H1 (cell line): ENCODE measurements around the gene FAM98C. TPM values are rescaled to one million over a fixed set of nuclear protein-coding genes. Genes with fewer than 3 reads are reported as not detected.

Source experiments
- CTCF ChIA-PET: fragments of 300-600 bp; sonication (Branson Sonifier 250); formaldehyde crosslinking; loops from one replicate; lab custom pipeline; 2021; ENCODE audit not compliant: partially characterized antibody; lab: Charles Lee
- POLR2A ChIA-PET: fragments of 300-600 bp; sonication (Branson Sonifier 250); formaldehyde crosslinking; loops from one replicate; lab custom pipeline; 2021; ENCODE audit warnings: inconsistent platforms; ENCODE audit not compliant: partially characterized antibody; lab: Charles Lee
- DNase-seq, 2 experiments: peaks; one replicate each; pipeline versions ENCODE4 v3.0.0 to v3.0.0-alpha.2; 2010 to 2022; ENCODE audit warnings: low spot score in 2 of 2, low read depth in 1 of 2, mixed read lengths in 1 of 2
- FAIRE-seq: peaks from 2 replicates; lab custom pipeline; 2011; peaks lifted over from hg19 to GRCh38; lab: Jason Lieb, UNC
- H2AFZ ChIP-seq: 2 replicates; pipeline ENCODE4 v1.8.1; 2012; ENCODE audit warnings: low read length, inconsistent platforms
- H2AK5ac ChIP-seq: 2 replicates; pipeline ENCODE4 v1.6.1; 2013; ENCODE audit warnings: low read depth, low read length
- H2BK120ac ChIP-seq: replicated peaks from 2 replicates; pipeline ENCODE3; 2013; ENCODE audit warnings: low read depth, low read length, inconsistent platforms
- H2BK12ac ChIP-seq: 2 replicates; pipeline ENCODE4 v1.6.1; 2013; ENCODE audit warnings: low read depth, low read length
- H2BK15ac ChIP-seq: 2 replicates; pipeline ENCODE4 v1.6.1; 2013; ENCODE audit warnings: low read length
- H2BK20ac ChIP-seq: 2 replicates; pipeline ENCODE4 v1.6.1; 2013; ENCODE audit warnings: low read length
- H2BK5ac ChIP-seq: 2 replicates; pipeline ENCODE4 v1.6.1; 2013; ENCODE audit warnings: low read depth, low read length
- H3K14ac ChIP-seq: 2 replicates; pipeline ENCODE4 v1.6.1; 2013; ENCODE audit warnings: inconsistent platforms; ENCODE audit not compliant: insufficient read length
- H3K18ac ChIP-seq: 2 replicates; pipeline ENCODE4 v1.6.1; 2013; ENCODE audit warnings: low read length; ENCODE audit errors: extremely low read depth
- H3K23ac ChIP-seq: 2 replicates; pipeline ENCODE4 v1.6.1; 2013; ENCODE audit warnings: inconsistent platforms; ENCODE audit not compliant: insufficient read length
- H3K23me2 ChIP-seq: 2 replicates; pipeline ENCODE4 v1.6.1; 2013; ENCODE audit warnings: low read depth, low read length
- H3K27ac ChIP-seq: 2 replicates; pipeline ENCODE4 v1.6.1; 2011; ENCODE audit warnings: low read depth, low read length, inconsistent platforms
- H3K27me3 ChIP-seq, 4 experiments: replicated peaks in 1 of 4; 1 replicate in 1 of 4; 2 replicates in 3 of 4; pipeline versions ENCODE4 v1.6.1 to v1.8.1; 2011 to 2013; ENCODE audit warnings: low read length in 3 of 4, mild to moderate bottlenecking in 3 of 4, inconsistent platforms in 2 of 4, mixed read lengths in 2 of 4, moderate library complexity in 1 of 4; ENCODE audit not compliant: control insufficient read depth in 3 of 4, insufficient read depth in 3 of 4; ENCODE audit errors: extremely low read depth in 1 of 4
- H3K36me3 ChIP-seq, 4 experiments: 2 replicates each; pipeline versions ENCODE4 v1.6.1 to v1.8.1; 2011 to 2013; ENCODE audit warnings: mild to moderate bottlenecking in 4 of 4, low read length in 3 of 4, moderate library complexity in 2 of 4, control low read depth in 1 of 4, inconsistent platforms in 1 of 4; ENCODE audit not compliant: insufficient read depth in 4 of 4, control insufficient read depth in 2 of 4
- H3K4ac ChIP-seq: replicated peaks from 2 replicates; pipeline ENCODE3; 2013; ENCODE audit warnings: low read length, low read depth, mixed read lengths, inconsistent platforms; ENCODE audit not compliant: insufficient read length
- H3K4me1 ChIP-seq, 4 experiments: replicated peaks in 1 of 4; 1 replicate in 1 of 4; 2 replicates in 3 of 4; pipeline versions ENCODE4 v1.6.1 to v1.8.1; 2011 to 2013; ENCODE audit warnings: low read length in 3 of 4, inconsistent platforms in 2 of 4, mixed read lengths in 1 of 4; ENCODE audit not compliant: insufficient read depth in 4 of 4, control insufficient read depth in 3 of 4
- H3K4me2 ChIP-seq, 2 experiments: 2 replicates each; pipeline versions ENCODE4 v1.6.1 to v1.8.1; 2011 to 2013; ENCODE audit warnings: low read depth in 2 of 2, low read length in 2 of 2, control low read depth in 1 of 2, inconsistent platforms in 1 of 2, mild to moderate bottlenecking in 1 of 2; ENCODE audit not compliant: insufficient read depth in 1 of 2
- H3K4me3 ChIP-seq, 4 experiments: fragments of 200-600, 300-600 bp in 1 of 4; sonication (generic), shearing (Covaris generic), sonication (Bioruptor Twin) in 1 of 4; 2 replicates each; pipeline versions ENCODE4 v1.5.1 to v1.8.1; 2011 to 2016; ENCODE audit warnings: low read length in 4 of 4, low read depth in 3 of 4, control low read depth in 2 of 4, inconsistent platforms in 2 of 4, mild to moderate bottlenecking in 2 of 4, mixed read lengths in 1 of 4, moderate library complexity in 1 of 4; ENCODE audit not compliant: insufficient read depth in 2 of 4; ENCODE audit errors: extremely low read depth in 1 of 4
- H3K56ac ChIP-seq: replicated peaks from 2 replicates; pipeline ENCODE3; 2013; ENCODE audit warnings: low read depth, mild to moderate bottlenecking, mixed read lengths, low read length, inconsistent platforms; ENCODE audit not compliant: insufficient read length
- H3K79me1 ChIP-seq: 2 replicates; pipeline ENCODE4 v1.6.1; 2013; ENCODE audit warnings: low read depth, low read length, control low read depth
- H3K79me2 ChIP-seq, 2 experiments: 2 replicates each; pipeline versions ENCODE4 v1.6.1 to v1.8.1; 2012 to 2013; ENCODE audit warnings: low read length in 2 of 2, mild to moderate bottlenecking in 2 of 2, inconsistent platforms in 1 of 2; ENCODE audit not compliant: insufficient read depth in 2 of 2, control insufficient read depth in 1 of 2
- H3K9ac ChIP-seq, 4 experiments: replicated peaks in 1 of 4; 1 replicate in 1 of 4; 2 replicates in 3 of 4; pipeline versions ENCODE4 v1.6.1 to v1.8.1; 2011 to 2013; ENCODE audit warnings: low read depth in 3 of 4, low read length in 3 of 4, control low read depth in 2 of 4, mild to moderate bottlenecking in 2 of 4, moderate library complexity in 2 of 4, inconsistent platforms in 1 of 4; ENCODE audit errors: extremely low read depth in 1 of 4
- H3K9me3 ChIP-seq, 2 experiments: 2 replicates each; pipeline versions ENCODE4 v1.6.1 to v1.8.1; 2012 to 2013; ENCODE audit warnings: mild to moderate bottlenecking in 2 of 2, moderate library complexity in 2 of 2, control low read depth in 1 of 2, inconsistent platforms in 1 of 2, low read depth in 1 of 2, low read length in 1 of 2, mixed read lengths in 1 of 2; ENCODE audit not compliant: insufficient read depth in 2 of 2
- H4K20me1 ChIP-seq, 2 experiments: replicated peaks in 1 of 2; 2 replicates each; pipeline versions ENCODE3 to v1.8.1; 2011 to 2013; ENCODE audit warnings: inconsistent platforms in 2 of 2, low read length in 2 of 2, mild to moderate bottlenecking in 1 of 2; ENCODE audit not compliant: insufficient read depth in 2 of 2, control insufficient read depth in 1 of 2
- H4K5ac ChIP-seq: 2 replicates; pipeline ENCODE4 v1.6.1; 2013; ENCODE audit warnings: low read length, low read depth, mixed read lengths, inconsistent platforms; ENCODE audit not compliant: insufficient read length
- H4K8ac ChIP-seq: 2 replicates; pipeline ENCODE4 v1.8.0; 2013; ENCODE audit warnings: mild to moderate bottlenecking, moderate library complexity, low read length, inconsistent platforms; ENCODE audit not compliant: insufficient read depth; ENCODE audit errors: extremely low read depth
- H4K91ac ChIP-seq: replicated peaks from 2 replicates; pipeline ENCODE3; 2013; ENCODE audit warnings: low read length, mixed read lengths, inconsistent platforms; ENCODE audit not compliant: insufficient read length
- KDM4A ChIP-seq: IDR thresholded peaks from one replicate; pipeline ENCODE4 v1.7.1; 2012; ENCODE audit warnings: low read depth, mild to moderate bottlenecking, moderate library complexity, low read length, inconsistent platforms; ENCODE audit not compliant: severe bottlenecking
- RFX5 ChIP-seq: IDR thresholded peaks from 2 replicates; pipeline ENCODE4 v1.6.1; 2011; ENCODE audit warnings: low read depth, low read length, improper control_type of control experiment, borderline replicate concordance
- TAF7 ChIP-seq: optimal IDR thresholded peaks from 2 replicates; pipeline ENCODE3; 2011; ENCODE audit warnings: low read depth, mild to moderate bottlenecking, inconsistent platforms, low read length, moderate library complexity, borderline replicate concordance
- WGBS, 2 experiments: shearing (Covaris generic) in 1 of 2; methylation state at CpG; one replicate each; pipeline versions ENCODE4 v1.1.6 to v1.1.7; 2013 to 2015; ENCODE audit warnings: low lambda C conversion rate in 2 of 2, mixed read lengths in 2 of 2, inconsistent platforms in 1 of 2, low coverage in 1 of 2, missing lambda C conversion rate in 1 of 2; ENCODE audit not compliant: insufficient replicate concordance in 2 of 2, insufficient coverage in 1 of 2, insufficient read length in 1 of 2; ENCODE audit errors: extremely low coverage in 1 of 2, missing lambda C conversion rate in 1 of 2; 5-methylcytosine and 5-hydroxymethylcytosine counted together
- polyA plus RNA-seq, 7 experiments: library from polyadenylated mRNA; depleted of rRNA in 3 of 7; stranded (reverse) in 5 of 7; unstranded in 2 of 7; fragments of >200 nt in 5 of 7; fragments of 200-250 nt in 2 of 7; gene quantifications; 1 replicate in 5 of 7; 2 replicates in 1 of 7; 4 replicates in 1 of 7; pipeline versions ENCODE4 v1.2.1 to v1.2.3, GENCODE V29; 2011 to 2013; ENCODE audit warnings: missing spikeins in 2 of 7, mixed read lengths in 2 of 7
- total RNA-seq: library from RNA; stranded (reverse); fragmentation: NEBNext Ultra II Directional; extraction: Animal tissue kit (Norgen Biotek cat#: 25700); gene quantifications from 2 replicates; pipeline ENCODE4 v1.2.1, GENCODE V29; 2021

Gene FAM98C
- total and polyA plus RNA-seq, 2 of the 8 experiments (the other 6 are each of a cell fraction or from before 2014, with no cell fraction given), result 6.1 to 9.4 TPM

GRCh38 chr19:38360351-38360750 is 42.5 kb upstream of the FAM98C start:
- H3K18ac ChIP-seq, result no peak overlapping the region; the same call in 1 of the 2 replicates
- H3K27me3 ChIP-seq, result peaks cover 4 to 25% (median 19%) of the 10 kb centered on the region in 4 experiments
- H2AK5ac ChIP-seq, result no peak overlapping the region
- no peaks in the 10 kb centered on the region for H3K79me2 ChIP-seq
- no peak overlapping the region for H2AFZ ChIP-seq
- TF ChIP-seq RFX5 (no peak), KDM4A (no peak), TAF7 (no peak)
- WGBS, 2 experiments, result 95% methylated on average over 9 of the region's 9 CpGs; no CpG with 5 or more reads in 1 of the 2 experiments
- H3K36me3 ChIP-seq, result no peaks in the 10 kb centered on the region
- no peaks in the 10 kb centered on the region for H3K79me1 ChIP-seq
- FAIRE-seq, result no peak
- H4K5ac ChIP-seq, result no peak overlapping the region
- H3K23me2 ChIP-seq, result peaks cover 8% of the 10 kb centered on the region; the same call in 1 of the 2 replicates
- no peak overlapping the region for H3K23ac ChIP-seq
- peak overlapping the region; percentile 27; the same call in 1 of the 2 replicates for H2BK12ac ChIP-seq
- no peak overlapping the region for H3K9ac ChIP-seq
- H4K8ac ChIP-seq, result peak overlapping the region; percentile 14; the same call in 1 of the 2 replicates
- H4K91ac ChIP-seq, result no peak overlapping the region
- H4K20me1 ChIP-seq, result peaks cover 0 to 2% of the 10 kb centered on the region in 2 experiments
- ChIA-PET CTCF (interaction anchor here (0.7 to 2.8 kb wide), 6 partner anchors 9 to 116 kb away, joined by 3 to 14 read pairs (median 3); partner anchors contain the start of genes GGN and PSMD8), POLR2A (interaction anchor here (0.9 to 2.8 kb wide), 4 partner anchors 8 to 14 kb away, joined by 3 to 9 read pairs (median 4); partner anchors contain the start of gene PSMD8)
- no peak overlapping the region for H2BK5ac ChIP-seq
- H2BK15ac ChIP-seq, result 0 out of 2 replicates have a peak overlapping the region, but pooled peaks have one; percentile 46
- no peak overlapping the region for H3K27ac ChIP-seq
- H2BK120ac ChIP-seq, result no peak overlapping the region
- peaks cover 3 to 9% of the 10 kb centered on the region in 2 experiments; a peak in 2 of 4 replicates for H3K9me3 ChIP-seq
- H2BK20ac ChIP-seq, result no peak overlapping the region
- peak overlapping the region in 1 of 2 experiments; percentile 71; a peak in 1 of 4 replicates for H3K4me2 ChIP-seq
- DNase-seq, result no peak
- peaks cover 0 to 5% (median 2%) of the 10 kb centered on the region in 4 experiments; a peak in 3 of 7 replicates for H3K4me1 ChIP-seq
- no peak overlapping the region for H3K56ac ChIP-seq
- H3K14ac ChIP-seq, result no peak overlapping the region
- no peak overlapping the region for H3K4me3 ChIP-seq
- no peak overlapping the region for H3K4ac ChIP-seq
